H9 (cell line): ENCODE measurements around the gene ARMC10. TPM values are rescaled to one million over a fixed set of nuclear protein-coding genes. Genes with fewer than 3 reads are reported as not detected.
"Not testable (repeated sequence)": the region's sequence is repeated elsewhere in the genome, so short reads cannot be mapped to it uniquely, and the experiment has no call there.

Experiments used
- DNase-seq: peaks from one replicate; pipeline ENCODE4 v3.0.0-alpha.2; 2017
- H2AFZ ChIP-seq: one replicate; pipeline ENCODE4 v1.6.1; 2013; ENCODE audit warnings: mild to moderate bottlenecking, low read length, control low read depth, moderate library complexity
- H2AK5ac ChIP-seq: 2 replicates; pipeline ENCODE4 v1.6.1; 2013; ENCODE audit warnings: low read length, control low read depth, mixed read lengths; ENCODE audit not compliant: insufficient read length
- H2BK120ac ChIP-seq: one replicate; pipeline ENCODE4 v1.6.1; 2013; ENCODE audit warnings: low read depth, mild to moderate bottlenecking, low read length, control low read depth, inconsistent platforms; ENCODE audit not compliant: poor library complexity, severe bottlenecking
- H2BK12ac ChIP-seq: 2 replicates; pipeline ENCODE4 v1.6.1; 2013; ENCODE audit warnings: low read length, control low read depth, mixed read lengths, low read depth; ENCODE audit not compliant: insufficient read length
- H2BK15ac ChIP-seq: 2 replicates; pipeline ENCODE4 v1.6.1; 2013; ENCODE audit warnings: low read depth, low read length, control low read depth
- H2BK20ac ChIP-seq: one replicate; pipeline ENCODE4 v1.6.1; 2013; ENCODE audit warnings: low read depth, mild to moderate bottlenecking, low read length, control low read depth, inconsistent platforms; ENCODE audit not compliant: poor library complexity, severe bottlenecking
- H2BK5ac ChIP-seq: 2 replicates; pipeline ENCODE4 v1.6.1; 2013; ENCODE audit warnings: low read length, control low read depth, mixed read lengths; ENCODE audit not compliant: insufficient read length
- H3K14ac ChIP-seq: 2 replicates; pipeline ENCODE4 v1.6.1; 2013; ENCODE audit warnings: low read length, control low read depth; ENCODE audit not compliant: insufficient read depth
- H3K18ac ChIP-seq: 2 replicates; pipeline ENCODE4 v1.6.1; 2013; ENCODE audit warnings: low read depth, mild to moderate bottlenecking, mixed read lengths, low read length, control low read depth; ENCODE audit not compliant: insufficient read length
- H3K23ac ChIP-seq: 2 replicates; pipeline ENCODE4 v1.6.1; 2013; ENCODE audit warnings: low read length, control low read depth, mixed read lengths, low read depth; ENCODE audit not compliant: insufficient read length
- H3K23me2 ChIP-seq: 2 replicates; pipeline ENCODE4 v1.6.1; 2013; ENCODE audit warnings: low read depth, mild to moderate bottlenecking, mixed read lengths, low read length, control low read depth; ENCODE audit not compliant: insufficient read length, poor library complexity, severe bottlenecking
- H3K27ac ChIP-seq: 2 replicates; pipeline ENCODE4 v1.5.1; 2013; ENCODE audit warnings: low read length, control low read depth, mixed read lengths, low read depth; ENCODE audit not compliant: insufficient read length
- H3K27me3 ChIP-seq: 2 replicates; pipeline ENCODE4 v1.6.1; 2013; ENCODE audit warnings: low read length, control low read depth, inconsistent platforms; ENCODE audit not compliant: insufficient read depth
- H3K4ac ChIP-seq: 2 replicates; pipeline ENCODE4 v1.6.1; 2013; ENCODE audit warnings: low read depth, mild to moderate bottlenecking, control low read depth, inconsistent platforms, low read length, moderate library complexity
- H3K4me1 ChIP-seq: 2 replicates; pipeline ENCODE4 v1.6.1; 2013; ENCODE audit warnings: low read length, control low read depth, inconsistent platforms; ENCODE audit not compliant: insufficient read depth
- H3K4me2 ChIP-seq: 2 replicates; pipeline ENCODE4 v1.6.1; 2013; ENCODE audit warnings: low read length, control low read depth, mixed read lengths; ENCODE audit not compliant: insufficient read length, insufficient read depth
- H3K56ac ChIP-seq: 2 replicates; pipeline ENCODE4 v1.6.1; 2013; ENCODE audit warnings: low read depth, mild to moderate bottlenecking, mixed read lengths, low read length, control low read depth; ENCODE audit not compliant: insufficient read length
- H3K79me1 ChIP-seq: 2 replicates; pipeline ENCODE4 v1.6.1; 2013; ENCODE audit warnings: low read depth, mild to moderate bottlenecking, moderate library complexity, low read length, control low read depth, inconsistent platforms; ENCODE audit not compliant: insufficient read depth, poor library complexity, severe bottlenecking
- H3K79me2 ChIP-seq: 2 replicates; pipeline ENCODE4 v1.6.1; 2013; ENCODE audit warnings: low read length, control low read depth, inconsistent platforms; ENCODE audit not compliant: insufficient read depth
- H3K9ac ChIP-seq: 2 replicates; pipeline ENCODE4 v1.6.1; 2013; ENCODE audit warnings: low read length, control low read depth, mixed read lengths; ENCODE audit not compliant: insufficient read length; ENCODE audit errors: extremely low read depth
- H3K9me3 ChIP-seq: one replicate; pipeline ENCODE4 v1.6.1; 2013; ENCODE audit warnings: low read depth, low read length, inconsistent platforms; ENCODE audit not compliant: control insufficient read depth
- H3T11ph ChIP-seq: one replicate; pipeline ENCODE4 v1.6.1; 2013; ENCODE audit warnings: mild to moderate bottlenecking, low read length, control low read depth, inconsistent platforms
- H4K20me1 ChIP-seq: one replicate; pipeline ENCODE4 v1.6.1; 2013; ENCODE audit not compliant: control insufficient read depth, insufficient read length, insufficient read depth
- H4K5ac ChIP-seq: 2 replicates; pipeline ENCODE4 v1.6.1; 2013; ENCODE audit warnings: low read depth, mild to moderate bottlenecking, mixed read lengths, low read length, control low read depth; ENCODE audit not compliant: insufficient read length
- H4K8ac ChIP-seq: replicated peaks from 2 replicates; pipeline ENCODE4 v1.6.1; 2013; ENCODE audit warnings: low read length, control low read depth, mixed read lengths, low read depth; ENCODE audit not compliant: insufficient read length
- H4K91ac ChIP-seq: 2 replicates; pipeline ENCODE4 v1.6.1; 2013; ENCODE audit warnings: low read depth, mild to moderate bottlenecking, moderate library complexity, mixed read lengths, low read length, control low read depth; ENCODE audit not compliant: insufficient read length
- H3K27ac Mint-ChIP-seq, 3 experiments: 2 replicates in 2 of 3; 3 replicates in 1 of 3; pipeline ENCODE4 v1.8.0; 2020 to 2021; ENCODE audit warnings: mixed read lengths in 3 of 3, mild to moderate bottlenecking in 1 of 3, moderate library complexity in 1 of 3
- H3K27me3 Mint-ChIP-seq: 2 replicates; pipeline ENCODE4 v1.8.0; 2021; ENCODE audit warnings: low read depth, mild to moderate bottlenecking, moderate library complexity, mixed read lengths
- H3K36me3 Mint-ChIP-seq, 3 experiments: 2 replicates in 2 of 3; 3 replicates in 1 of 3; pipeline ENCODE4 v1.8.0; 2020 to 2021; ENCODE audit warnings: low read depth in 3 of 3, mixed read lengths in 3 of 3; ENCODE audit not compliant: insufficient read depth in 1 of 3
- H3K4me1 Mint-ChIP-seq, 2 experiments: 2 replicates each; pipeline ENCODE4 v1.8.0; 2020; ENCODE audit warnings: mixed read lengths in 2 of 2
- H3K4me3 Mint-ChIP-seq, 2 experiments: 2 replicates in 1 of 2; 3 replicates in 1 of 2; pipeline ENCODE4 v1.8.0; 2020 to 2021; ENCODE audit warnings: mild to moderate bottlenecking in 2 of 2, mixed read lengths in 2 of 2, moderate library complexity in 1 of 2
- H3K9me3 Mint-ChIP-seq, 2 experiments: 2 replicates in 1 of 2; 3 replicates in 1 of 2; pipeline ENCODE4 v1.8.0; 2020; ENCODE audit warnings: mild to moderate bottlenecking in 2 of 2, mixed read lengths in 2 of 2, moderate library complexity in 1 of 2
- CTCF ChIP-seq: fragments of 200-600 bp; sonication (generic); conservative IDR thresholded peaks from 3 replicates; pipeline ENCODE4 v1.8.0; 2021; ENCODE audit warnings: antibody characterized with exemption, mild to moderate bottlenecking
- WGBS: extraction: QIAGEN DNeasy Blood & Tissue Kit; methylation state at CpG from one replicate; pipeline ENCODE4 v1.1.7; 2013; ENCODE audit warnings: missing lambda C conversion rate, low lambda C conversion rate, mixed read lengths; ENCODE audit not compliant: insufficient read length; ENCODE audit errors: extremely low coverage; 5-methylcytosine and 5-hydroxymethylcytosine counted together
- total RNA-seq: library from RNA; stranded (reverse); gene quantifications from 2 replicates; pipeline ENCODE4 v1.2.1, GENCODE V29; 2021

The ARMC10 gene
- total RNA-seq, 1 experiment from 2014 or later: 46.8 TPM

DNA sequence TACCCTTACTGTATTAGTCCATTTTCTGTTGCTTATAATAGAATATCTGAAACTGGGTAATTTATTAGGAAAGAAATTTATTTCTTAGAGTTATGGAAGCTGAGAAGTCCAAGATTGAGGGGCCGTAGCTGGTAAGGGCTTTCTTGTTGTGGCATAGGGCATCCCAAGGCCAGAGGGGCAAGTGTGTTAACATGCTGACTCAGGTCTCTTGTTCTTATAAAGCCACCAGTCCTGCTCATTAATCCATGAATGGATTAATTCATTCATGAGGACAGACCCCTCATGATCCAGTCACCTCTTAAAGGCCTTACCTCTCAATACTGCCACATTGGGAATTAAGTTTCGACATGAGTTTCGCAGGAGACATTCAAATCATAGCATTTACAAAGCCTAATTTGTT is 2.4 kb downstream of the ARMC10 start:
- Histone ChIP-seq H4K8ac (no peak overlapping the region), H2BK12ac (no peak overlapping the region), H3K9me3 (no peaks in the 10 kb centered on the region), H3K56ac (no peak overlapping the region), H3K9ac (no peak overlapping the region), H3K79me2 (peaks cover 3% of the 10 kb centered on the region; the same call in 1 of the 2 replicates), H4K20me1 (no peaks in the 10 kb centered on the region), H2BK5ac (no peak overlapping the region), H3K4me2 (no peak overlapping the region), H2AFZ (no peak overlapping the region), H4K91ac (no peak overlapping the region), H3T11ph (no peak overlapping the region), H3K18ac (no peak overlapping the region), H3K27ac (no peak overlapping the region), H2BK20ac (no peak overlapping the region), H2AK5ac (no peak overlapping the region), H3K4me1 (no peaks in the 10 kb centered on the region), H2BK120ac (no peak overlapping the region), H3K27me3 (no peaks in the 10 kb centered on the region), H3K23ac (no peak overlapping the region), H3K79me1 (no peaks in the 10 kb centered on the region), H3K14ac (no peak overlapping the region), H2BK15ac (no peak overlapping the region), H3K23me2 (peaks cover 13% of the 10 kb centered on the region), H4K5ac (no peak overlapping the region), H3K4ac (no peak overlapping the region)
- no CpG with 5 or more reads among the region's 3 CpGs for WGBS
- no peak for DNase-seq
- Mint-ChIP-seq H3K4me3 (no peak overlapping the region), H3K27ac (no peak overlapping the region), H3K9me3 (no peaks in the 10 kb centered on the region), H3K4me1 (peaks cover 20 to 31% of the 10 kb centered on the region in 2 experiments), H3K27me3 (no peaks in the 10 kb centered on the region), H3K36me3 (peaks cover 10 to 22% (median 13%) of the 10 kb centered on the region in 3 experiments; a peak in 6 of 7 replicates)
- no peak for TF ChIP-seq CTCF

DNA sequence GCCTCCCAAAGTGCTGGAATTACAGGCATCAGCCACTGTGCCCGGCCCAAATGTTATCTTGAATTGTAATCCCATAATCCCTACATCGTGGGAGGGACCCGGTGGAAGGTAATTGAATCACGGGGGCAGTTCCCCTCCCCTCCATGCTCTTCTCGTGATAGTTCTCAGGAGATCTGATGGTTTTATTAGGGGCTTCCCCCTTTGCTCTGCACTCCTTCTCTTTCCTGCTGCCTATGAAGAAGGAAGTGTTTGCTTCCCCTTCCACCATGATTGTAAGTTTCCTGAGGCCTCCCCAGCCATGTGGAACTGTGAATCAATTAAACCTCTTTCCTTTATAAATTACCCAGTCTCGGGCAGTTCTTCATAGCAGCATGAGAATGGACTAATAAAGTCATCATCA is 3.3 kb downstream of the ARMC10 start:
- DNase-seq, H3K4ac ChIP-seq, H2BK12ac ChIP-seq, H2BK20ac ChIP-seq, H4K8ac ChIP-seq, H4K5ac ChIP-seq, H3K27ac ChIP-seq, H2BK5ac ChIP-seq, H4K91ac ChIP-seq, H2BK15ac ChIP-seq, H3K23ac ChIP-seq, H4K20me1 ChIP-seq, H3K4me2 ChIP-seq, H3K27me3 Mint-ChIP-seq, H2AK5ac ChIP-seq, H3K9ac ChIP-seq, H3K18ac ChIP-seq, H3K79me2 ChIP-seq, H3K4me3 Mint-ChIP-seq, H2AFZ ChIP-seq, H3T11ph ChIP-seq, H3K79me1 ChIP-seq, H3K27me3 ChIP-seq, H3K4me1 ChIP-seq, H3K14ac ChIP-seq, H3K56ac ChIP-seq, H2BK120ac ChIP-seq, H3K9me3 ChIP-seq, H3K9me3 Mint-ChIP-seq, H3K27ac Mint-ChIP-seq: not testable (repeated sequence)
- Mint-ChIP-seq H3K36me3 (peaks cover 10 to 22% (median 14%) of the 10 kb centered on the region in 3 experiments; a peak in 6 of 7 replicates), H3K4me1 (peaks cover 20 to 32% of the 10 kb centered on the region in 2 experiments)
- WGBS: no CpG with 5 or more reads among the region's 6 CpGs
- H3K23me2 ChIP-seq: peaks cover 13% of the 10 kb centered on the region
